ENCODE measurements around the gene INPP4B.
A peak's percentile ranks its signal among the peaks of the same experiment; 100 is the strongest.

Gene INPP4B

DNA sequence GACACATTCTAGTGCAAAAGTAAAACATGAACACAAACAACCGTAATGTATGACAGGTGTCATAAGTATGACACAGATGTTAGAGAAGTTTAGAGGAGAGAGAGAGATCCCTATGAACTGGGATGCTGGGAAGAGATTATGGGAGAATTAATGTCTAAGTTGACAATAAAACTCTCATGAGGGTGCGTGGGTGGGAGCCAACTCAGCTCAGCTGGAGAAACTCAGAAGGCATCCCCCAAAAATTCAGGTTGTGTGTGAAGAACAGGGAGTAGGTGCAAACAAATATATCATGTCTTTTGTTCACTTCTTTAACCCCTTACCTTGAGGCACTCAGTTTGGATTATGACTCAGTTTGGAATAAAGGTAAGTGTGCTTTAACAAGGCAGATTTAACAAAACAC lies 484.1 kb downstream of the INPP4B start:
- DNase-seq: no peak

DNA sequence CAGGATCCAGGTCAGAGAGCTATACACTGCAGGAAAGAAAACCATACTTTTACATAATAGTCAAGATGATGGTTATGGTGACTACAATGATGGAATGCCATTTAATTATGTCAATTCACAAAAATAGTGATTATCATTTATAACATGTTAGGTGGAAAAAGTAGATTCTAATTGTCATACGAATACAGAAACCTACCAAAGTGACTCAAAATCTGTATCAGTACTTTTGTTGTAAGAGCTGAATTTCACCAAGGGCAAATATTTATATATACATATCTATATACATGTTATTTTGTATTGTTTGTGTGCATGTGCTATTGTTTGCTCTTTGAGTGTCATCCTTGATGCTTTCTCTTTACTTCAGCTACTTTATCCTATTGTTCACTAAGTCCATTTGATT lies 485.4 kb downstream of the INPP4B start:
- no peak for DNase-seq

DNA sequence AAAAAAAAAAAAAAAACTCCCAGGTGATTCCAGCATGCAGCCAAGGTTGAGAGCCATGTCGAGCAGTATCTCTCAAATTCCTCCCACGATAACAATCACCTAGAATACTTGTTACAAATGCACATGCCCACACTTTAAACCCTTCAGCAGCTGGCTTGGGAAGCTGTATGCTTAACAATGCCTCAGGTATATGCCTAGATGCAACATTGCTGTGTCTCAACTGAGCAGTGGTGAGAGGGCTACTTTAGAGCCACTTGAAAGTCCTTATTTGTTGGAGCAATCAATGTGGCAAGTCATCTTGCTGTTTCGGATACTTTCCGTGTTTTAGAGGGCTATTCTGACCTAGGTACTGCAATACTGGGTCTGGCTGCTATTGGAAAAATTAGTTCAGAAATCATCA lies 487.4 kb downstream of the INPP4B start:
- DNase-seq: no peak

DNA sequence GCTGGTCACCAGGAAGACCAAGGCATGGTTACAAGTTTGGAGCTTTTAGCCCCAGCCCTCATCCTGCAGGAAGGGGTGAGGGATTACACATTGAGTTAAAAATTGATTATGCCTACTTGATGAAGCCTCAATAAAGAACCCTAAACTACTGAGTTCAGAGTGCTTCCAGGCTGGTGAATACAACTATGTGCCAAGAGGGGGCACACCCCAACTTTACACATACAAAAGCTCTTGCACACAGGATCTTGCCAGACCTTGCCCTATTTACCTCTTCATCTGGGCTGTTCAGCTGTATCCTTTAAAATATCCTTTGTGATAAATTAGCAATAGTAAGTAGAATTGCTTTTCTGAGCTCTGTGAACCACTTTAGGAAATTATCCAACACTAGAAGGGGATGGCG lies 489.3 kb downstream of the INPP4B start:
- no peak for DNase-seq

DNA sequence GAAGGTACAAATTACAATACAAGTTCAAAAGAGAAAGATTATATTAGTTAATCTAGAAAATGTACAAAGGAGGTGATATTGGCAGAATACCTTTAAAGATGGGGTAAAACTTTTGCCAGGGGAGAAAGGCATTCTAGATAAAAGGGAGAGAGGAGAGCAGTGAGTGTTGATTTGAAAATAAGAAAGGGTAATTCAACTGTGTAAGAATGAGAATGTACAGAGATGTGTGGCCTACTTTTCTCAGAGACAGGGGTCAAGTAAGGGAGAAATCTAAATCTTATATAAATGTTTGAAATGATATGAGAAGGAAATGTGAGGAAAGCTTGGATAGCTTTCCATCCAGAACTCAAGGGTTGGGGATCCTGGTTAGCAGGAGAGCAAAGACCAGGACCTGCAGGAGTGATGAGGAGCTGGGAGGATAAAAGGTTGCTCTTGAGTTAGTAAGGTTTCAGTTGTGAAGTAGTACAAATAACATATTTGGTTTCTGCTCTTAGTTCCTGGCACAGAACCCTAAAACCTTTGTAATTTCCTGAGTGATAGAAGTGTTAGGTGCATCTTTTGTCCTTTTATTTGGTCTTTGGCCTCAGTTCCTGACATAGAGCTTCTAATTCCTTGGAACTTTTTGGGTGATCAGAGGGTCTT lies 489.9 kb downstream of the INPP4B start:
- no peak for DNase-seq

DNA sequence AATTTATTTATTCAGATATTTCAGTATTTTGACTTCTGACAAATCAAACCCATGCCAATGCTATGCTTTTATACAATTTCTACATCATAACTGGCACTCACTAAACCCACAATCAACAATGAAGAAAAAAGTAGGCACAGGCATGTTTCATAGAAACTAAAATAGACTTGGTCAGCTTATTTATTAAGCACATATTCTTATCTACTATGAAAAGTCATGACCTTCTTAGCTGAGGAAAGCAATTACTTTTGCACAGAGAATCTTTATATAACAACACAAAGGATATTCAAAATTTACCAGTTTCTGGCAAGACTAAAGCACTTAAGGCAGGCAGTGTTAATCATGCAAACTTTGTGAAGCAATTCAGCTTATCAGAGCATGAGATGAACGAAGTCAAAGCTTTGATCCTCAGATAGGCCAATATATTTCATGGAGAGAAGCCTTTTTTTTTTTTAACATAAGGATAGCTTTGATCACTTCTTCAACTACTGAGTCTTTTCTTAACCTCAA lies 490.6 kb downstream of the INPP4B start:
- no peak for DNase-seq

DNA sequence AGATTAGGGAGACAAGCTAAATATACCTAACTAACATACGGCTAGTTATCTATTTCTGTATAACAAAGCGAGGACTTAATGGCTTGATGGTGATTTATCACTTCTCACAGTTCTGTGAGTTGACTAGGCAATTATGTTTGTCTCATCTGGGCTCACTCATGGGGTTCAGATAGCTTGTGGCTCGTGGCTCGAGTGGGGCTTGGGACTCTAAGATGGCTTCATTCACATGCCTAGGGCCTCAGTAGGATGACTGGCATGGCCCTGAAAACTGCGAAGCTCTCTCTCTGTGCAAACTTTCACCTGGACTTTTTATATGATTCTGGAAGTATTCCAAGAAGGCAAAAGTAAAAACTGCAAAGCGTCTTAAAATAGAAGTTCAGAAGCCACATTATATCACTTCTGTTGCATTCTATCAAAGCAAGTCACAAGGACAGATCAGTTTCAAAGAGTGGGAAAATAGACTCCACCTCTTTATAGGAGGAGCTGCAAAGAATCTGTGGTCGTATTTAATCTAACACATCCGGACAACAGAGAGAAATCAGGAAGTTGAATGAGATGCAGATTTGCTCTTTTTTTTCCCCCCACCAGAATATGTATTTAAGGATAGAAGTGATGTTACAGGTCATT lies 491.2 kb downstream of the INPP4B start:
- DNase-seq: no peak

DNA sequence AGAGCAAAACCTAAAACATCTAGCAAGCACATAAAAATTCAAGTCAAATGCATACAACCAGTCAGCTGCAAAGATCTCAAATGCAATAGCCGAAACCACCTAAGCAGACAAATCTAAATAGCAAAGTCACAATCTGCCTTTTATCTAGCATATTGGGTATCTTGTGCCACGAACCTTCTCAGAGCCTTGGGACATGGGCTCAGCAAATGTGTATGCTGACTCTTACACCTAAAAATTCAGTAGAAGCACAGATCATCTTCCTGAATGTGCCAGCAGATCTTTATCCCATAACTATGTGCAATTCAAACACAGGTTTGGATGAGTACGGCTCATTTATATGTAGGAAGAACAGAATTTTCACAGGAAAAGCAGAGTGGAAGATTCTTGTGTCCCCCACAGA lies 492.1 kb downstream of the INPP4B start:
- DNase-seq: no peak

DNA sequence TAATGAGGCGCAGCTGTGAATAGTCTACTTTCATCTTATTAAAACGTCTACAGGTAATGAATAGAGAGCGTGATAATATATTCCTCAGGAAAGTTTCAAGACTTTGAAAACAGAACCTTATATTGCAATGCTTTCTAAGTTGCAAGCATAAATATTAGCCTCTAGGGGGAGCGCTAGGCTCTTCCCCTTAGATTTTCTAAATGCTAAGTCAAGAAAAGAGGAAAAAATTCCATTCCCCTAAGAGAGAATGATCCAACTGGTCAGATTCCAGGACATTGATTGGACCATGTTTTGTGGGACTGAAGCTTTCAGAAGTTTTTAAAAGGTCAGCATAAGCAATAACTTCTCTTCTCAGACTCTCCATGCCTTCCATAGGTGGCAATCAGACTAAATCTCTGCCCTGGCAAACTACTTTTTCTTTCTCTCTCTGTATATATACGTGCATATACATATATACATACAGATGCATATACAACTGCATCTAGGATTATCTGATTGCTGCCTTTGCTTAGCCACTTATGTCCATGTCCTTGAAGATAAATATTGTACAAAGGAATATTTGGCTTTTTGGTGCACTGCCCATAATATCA lies 492.9 kb downstream of the INPP4B start:
- peak; percentile 11 to 63 for DNase-seq

DNA sequence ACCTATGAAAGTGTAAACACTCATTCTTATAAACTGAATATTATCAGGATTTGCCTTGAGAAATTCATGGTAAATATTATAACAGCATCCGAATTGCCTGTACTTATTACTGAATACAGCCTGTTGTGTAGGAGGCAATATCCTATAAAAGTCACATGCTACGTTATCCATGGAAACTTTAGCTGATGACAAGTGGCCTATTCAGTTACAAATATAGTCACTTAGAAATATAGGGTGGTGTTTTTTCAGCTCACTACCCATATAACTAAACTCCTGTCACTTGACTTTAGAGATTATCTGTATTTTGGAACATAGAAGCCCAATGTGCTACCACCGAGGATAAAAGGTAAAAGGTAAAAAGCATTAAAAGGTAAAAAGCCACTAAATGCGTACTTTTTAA lies 493.4 kb downstream of the INPP4B start:
- DNase-seq: no peak

DNA sequence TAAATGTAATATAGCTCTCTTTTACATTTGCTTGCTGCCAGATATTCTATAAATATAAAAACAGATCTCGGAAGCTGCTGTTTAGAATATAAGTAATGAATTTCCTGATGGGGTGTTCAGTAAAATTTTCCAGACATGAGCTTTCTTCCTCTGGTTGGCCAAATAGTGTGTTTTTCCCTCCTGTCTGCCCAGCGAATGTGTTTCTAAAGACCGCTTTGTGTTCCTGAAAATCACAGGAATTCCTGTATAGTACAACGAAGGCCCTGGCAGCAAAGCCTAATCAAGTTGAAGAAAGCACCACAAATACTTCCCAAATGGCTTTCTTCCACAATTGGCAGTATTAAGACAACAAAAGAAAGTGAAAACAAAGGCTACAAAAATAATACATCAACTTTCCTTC lies 494.1 kb downstream of the INPP4B start:
- DNase-seq: no peak

DNA sequence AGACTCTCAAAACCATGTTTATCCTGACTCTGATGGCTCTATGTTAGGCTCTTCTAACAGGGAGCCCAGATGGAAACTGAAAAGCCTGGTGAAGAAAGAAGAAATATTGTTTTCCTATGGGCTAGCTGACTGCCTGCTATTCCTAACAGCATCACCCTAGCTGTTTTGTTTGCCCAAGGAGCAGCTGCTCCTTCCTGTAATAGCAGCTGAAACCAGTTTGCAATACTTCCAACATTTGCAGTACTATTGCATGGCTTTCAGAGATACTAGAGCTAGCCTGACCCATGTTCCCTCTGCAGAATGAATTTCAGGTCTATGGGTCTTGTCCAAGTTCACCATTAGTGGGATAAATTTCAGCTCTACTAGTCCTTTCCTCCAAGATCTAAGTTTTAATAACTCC lies 495.2 kb downstream of the INPP4B start:
- no peak for DNase-seq

DNA sequence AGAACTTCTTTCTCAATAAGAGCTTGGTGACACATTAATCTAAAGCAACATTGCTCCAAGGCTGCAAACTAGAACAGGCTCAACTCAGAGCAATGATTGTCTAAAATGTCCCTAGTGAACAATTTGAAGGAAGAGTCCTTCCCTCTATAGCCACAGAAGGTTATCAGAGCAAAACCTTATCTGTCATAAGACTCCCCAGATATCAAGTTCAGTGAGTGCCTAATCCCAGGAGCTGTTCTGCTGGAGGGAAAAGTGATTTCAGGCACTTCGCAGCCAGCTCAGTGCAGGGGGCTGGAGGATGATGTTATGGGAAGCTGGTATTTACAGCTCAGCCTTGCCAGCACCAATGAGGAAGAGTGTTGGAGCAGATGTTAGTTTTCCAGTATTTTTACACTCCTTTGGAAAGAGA lies 497.5 kb downstream of the INPP4B start:
- no peak for DNase-seq

DNA sequence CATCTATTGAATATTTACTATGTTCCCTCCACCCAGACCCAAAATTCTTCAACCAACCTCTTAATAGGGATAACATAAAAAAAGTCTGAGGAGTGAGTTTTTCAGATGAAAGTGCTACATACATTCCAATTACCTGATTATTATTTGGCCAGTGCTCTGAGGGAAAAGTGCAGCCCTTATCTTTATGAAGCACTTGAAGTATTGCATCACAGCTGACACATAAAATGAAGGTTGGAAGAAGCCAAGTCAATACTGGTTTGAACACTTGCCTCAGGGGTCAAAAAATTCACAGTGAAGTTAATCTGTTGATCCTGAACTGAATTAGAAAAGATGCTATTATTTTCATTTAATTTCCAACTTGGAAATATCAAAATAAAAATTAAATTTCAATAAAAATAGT lies 498.9 kb downstream of the INPP4B start:
- DNase-seq: no peak

DNA sequence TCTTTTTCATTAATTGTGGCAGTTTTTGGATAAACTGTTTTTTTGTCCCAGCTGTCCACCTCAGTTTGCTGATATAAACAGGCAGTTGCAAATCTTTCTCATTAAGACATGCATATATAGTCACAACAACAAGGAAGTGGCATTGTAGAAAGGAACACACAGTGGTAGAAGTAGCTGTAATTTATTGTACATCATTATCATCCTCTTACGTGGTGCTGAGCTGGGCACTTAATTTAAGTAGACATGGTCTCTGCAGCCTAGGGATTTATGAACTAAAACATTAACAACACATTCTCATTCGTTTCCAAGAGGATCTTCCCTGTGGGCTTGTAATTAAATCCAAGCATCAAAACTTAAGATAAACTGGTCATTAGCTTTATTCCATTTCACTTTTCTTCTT lies 500.2 kb downstream of the INPP4B start:
- DNase-seq: no peak

DNA sequence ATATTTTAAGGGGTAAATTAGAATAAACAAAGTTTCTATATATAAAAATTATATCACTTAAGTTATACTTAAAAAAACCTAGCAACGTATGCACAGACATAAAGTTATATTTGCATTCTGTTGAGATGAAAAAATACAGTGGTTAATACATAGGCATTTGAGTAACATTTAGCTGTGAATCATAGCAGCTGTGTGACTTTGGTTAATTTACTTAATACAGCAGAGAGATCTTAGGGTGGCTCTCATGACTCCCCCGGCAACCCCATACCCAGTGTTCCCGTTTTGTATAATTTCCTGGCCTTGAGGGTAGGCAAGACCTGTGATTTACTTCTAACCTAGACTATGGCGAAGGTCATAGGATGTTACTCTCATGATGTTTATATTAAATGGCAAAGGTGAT lies 504.8 kb downstream of the INPP4B start:
- DNase-seq: no peak

DNA sequence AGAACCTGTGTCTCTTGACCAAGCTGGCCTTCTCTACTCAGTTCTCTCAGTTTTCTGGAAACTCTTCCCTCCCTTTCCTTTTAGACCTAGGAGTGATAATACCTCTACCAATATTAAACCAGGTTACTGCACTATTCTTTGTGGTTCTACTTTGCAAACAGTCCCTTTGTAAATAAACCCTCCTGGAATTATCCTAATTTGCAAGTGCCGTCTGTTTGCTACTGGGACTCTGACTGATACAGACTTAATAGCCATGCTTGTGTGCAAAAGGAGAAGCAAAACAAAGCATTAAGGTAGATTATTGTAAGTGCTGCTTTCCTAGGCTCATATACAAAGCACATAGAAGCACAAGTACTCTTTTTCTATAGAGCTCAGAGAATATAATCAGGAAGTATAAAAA lies 507.0 kb downstream of the INPP4B start:
- DNase-seq: no peak

DNA sequence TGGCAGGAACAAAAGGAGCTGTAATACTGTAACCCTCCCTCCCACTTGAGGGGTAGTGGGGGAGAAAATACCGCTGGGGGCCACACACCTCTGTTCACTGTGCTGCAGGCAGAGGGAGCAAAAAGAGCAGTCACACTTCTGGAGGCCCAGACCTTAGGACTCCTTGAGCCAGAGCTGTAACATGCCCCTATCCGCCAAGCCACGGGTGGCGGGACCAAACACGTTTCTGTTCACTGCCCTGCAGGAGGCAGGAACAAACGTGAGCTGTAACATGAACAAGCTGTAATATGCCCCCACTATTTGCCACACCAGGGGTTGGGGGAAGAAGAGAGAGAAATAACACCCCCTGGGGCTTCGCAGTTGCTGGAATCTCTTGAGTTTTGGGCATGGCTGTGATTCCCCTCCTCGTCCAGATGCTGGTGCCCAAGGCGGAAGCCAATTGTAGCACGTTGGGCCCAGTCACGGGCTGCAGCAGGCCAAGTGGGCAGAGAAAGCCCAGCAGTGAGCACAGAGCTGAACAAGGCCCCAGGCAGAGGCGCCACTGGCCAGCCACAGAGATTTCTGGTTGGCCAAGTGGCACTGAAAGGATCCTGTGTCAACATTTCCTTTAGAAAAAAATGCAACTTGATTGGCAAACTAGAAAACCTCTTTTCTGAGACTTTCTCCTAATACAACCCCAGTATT lies 509.7 kb downstream of the INPP4B start:
- DNase-seq: no peak

DNA sequence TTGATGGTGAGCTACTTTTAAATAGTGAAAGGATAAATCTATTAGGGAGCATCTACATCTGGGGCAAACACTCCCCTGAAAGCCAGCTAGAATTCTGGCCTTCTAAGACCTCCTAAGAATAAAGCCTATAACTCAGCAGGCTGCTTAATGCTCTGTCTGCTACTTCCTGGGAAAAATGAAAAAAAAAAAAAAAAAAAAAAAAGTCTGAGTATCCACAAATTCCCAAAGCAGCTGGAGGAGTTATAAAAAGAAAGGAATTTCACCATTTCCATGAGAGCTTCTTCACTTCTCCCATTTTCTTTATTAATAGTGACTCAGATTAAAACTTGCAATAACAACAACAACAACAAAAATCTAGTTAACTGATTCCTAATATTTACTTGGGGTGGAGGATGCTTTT lies 511.2 kb downstream of the INPP4B start:
- DNase-seq: no peak

DNA sequence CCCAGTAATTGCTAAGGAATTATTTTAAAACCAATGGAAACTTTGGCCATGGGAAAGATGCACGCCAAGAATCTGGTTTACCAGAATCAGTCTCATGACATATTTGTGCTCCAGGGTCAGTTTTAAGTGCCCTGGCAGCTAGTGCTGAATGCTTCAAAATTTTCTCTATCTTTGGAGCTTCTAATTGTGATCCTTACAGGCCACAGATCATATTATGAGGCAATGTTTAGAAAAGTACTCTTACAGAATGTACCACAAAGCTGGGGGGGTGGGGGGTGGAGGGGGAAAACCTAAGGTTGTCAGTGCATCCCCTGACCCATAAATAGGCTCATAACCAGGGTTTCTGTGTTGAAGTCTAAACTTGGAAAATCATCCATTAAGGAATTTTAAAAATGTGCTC lies 514.5 kb downstream of the INPP4B start:
- no peak for DNase-seq

DNA sequence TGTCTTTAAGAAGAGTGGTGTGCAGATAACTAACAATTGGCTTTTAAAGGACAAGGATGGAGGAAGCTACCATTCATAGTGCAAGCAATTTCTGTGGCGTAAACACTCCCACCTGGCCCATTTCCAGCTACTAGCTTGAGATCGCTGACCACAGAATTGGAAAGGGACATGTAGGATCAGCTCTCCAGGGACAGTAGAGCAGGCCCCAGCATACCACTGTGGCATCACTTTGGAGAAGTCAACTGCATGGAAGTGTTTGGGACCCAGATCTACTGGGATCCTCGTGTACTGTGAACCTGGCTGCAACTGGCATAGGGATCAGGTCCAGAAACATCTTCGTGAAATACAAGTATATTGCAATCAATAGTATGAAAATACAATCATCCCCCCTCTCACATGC lies 515.0 kb downstream of the INPP4B start:
- no peak for DNase-seq

DNA sequence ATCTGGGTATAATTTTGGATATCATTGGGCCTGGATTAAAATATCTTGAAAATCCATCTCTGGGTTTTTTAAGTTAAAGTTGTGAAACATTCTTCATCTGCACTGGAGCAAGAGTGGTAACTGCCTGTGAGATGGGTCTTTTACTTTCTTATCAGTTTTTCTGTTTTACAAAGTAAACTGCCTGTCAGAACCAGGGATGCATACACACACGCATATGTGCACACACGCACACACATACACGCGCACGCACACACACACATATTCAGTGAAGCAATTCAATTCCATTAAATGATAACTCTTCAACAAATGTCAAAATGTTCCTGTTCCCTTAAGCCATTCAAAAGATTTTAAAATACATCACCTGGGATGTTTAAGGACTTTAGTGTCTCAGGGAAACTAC lies 515.8 kb downstream of the INPP4B start:
- no peak for DNase-seq

DNA sequence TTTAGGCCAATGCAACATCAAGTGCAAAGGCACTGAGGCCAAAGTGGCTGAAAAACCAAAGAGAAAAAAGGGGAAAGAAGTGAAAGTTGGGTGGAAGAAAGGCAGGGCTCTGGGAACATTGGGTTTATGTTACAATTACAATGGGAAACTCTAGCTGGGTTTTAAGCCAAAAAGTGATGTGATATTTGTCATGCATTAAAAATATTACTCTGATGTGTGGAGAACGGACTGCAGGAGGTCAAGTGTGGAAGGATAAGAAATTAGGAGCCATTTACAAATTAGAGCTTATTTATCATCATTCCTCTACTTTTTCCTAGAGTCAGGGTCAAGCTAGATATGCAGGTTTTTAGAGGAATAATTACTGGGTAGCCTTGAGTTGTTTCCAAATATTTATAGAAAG lies 516.8 kb downstream of the INPP4B start:
- DNase-seq: no peak

DNA sequence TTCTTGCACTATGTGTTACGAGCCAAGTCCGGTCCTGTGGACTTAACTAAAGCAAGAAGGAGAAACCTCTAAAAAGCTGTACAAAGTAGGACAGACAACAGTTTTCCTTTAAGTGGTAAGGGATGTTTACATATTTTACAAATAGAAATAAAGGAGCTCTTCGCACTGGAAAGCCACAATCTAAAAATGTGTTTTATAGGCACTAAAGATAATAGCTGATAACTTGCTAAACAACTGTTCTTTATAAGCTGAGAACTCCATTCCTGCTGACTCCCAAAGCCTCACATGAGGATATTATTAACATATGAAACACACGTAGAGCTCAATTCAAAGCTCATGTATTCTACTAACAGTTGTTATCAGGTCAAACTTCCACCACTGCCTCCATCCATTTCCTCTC lies 519.9 kb downstream of the INPP4B start:
- no peak for DNase-seq

Data from inflammatory macrophage treated with lipopolysaccharide for 1 hour (primary cell).